SH-SY5Y (cell line): ENCODE data around the gene KCNJ6.

Experiments used
- GATA2 ChIP-seq: IDR thresholded peaks from 2 replicates; pipeline ENCODE4 v1.6.1; 2011; ENCODE audit warnings: mild to moderate bottlenecking, low read depth, low read length
- GATA3 ChIP-seq: IDR thresholded peaks from 2 replicates; pipeline ENCODE4 v1.6.1; 2011; ENCODE audit warnings: low read depth, mild to moderate bottlenecking, low read length, moderate library complexity

Gene KCNJ6

DNA sequence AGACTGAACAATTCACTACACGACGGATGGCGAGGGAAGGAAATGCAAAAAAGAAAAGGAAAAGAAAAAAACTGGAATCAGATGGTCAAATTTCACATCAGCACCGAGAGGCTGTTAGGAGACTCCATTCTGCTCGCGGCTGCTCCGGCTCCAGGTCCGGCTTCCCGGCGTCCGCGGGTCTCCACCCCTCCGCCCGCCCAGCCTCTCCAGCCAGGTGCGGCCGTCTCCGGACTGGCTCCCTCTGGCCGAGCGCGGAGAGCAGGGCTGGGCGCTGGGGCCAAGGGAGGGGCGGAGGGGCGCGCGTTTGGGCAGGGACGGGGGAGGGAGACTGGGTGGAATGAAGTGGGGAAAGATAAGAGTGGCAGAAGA is 332 bp downstream of the KCNJ6 start:
- TF ChIP-seq GATA2 (no peak), GATA3 (no peak)

GRCh38 chr21:37915497-37915911 is 753 bp downstream of the KCNJ6 start:
- TF ChIP-seq GATA3 (no peak), GATA2 (no peak)

DNA sequence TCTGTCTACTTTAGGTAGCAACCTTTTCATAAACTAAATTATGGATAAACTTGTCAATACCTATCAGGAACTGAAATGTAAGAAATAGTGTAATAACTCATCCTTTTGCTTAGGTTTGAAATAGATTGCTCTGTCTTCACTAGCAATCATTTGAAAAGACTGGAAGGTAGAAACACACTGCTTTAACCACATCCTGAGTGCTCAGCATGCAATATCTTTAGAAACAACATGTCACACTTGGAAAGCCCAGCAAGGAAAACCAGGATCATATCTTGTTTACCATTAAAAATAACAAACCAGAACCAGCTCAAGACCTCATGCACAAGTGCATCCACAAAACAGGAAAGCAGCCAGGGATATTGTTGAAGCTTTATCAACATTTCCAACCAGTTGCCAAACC is 3.6 kb downstream of the KCNJ6 start:
- TF ChIP-seq GATA2, result no peak
- no peak for TF ChIP-seq GATA3

GRCh38 chr21:37909936-37910335 is 6.3 kb downstream of the KCNJ6 start:
- TF ChIP-seq GATA2 (no peak), GATA3 (no peak)

DNA sequence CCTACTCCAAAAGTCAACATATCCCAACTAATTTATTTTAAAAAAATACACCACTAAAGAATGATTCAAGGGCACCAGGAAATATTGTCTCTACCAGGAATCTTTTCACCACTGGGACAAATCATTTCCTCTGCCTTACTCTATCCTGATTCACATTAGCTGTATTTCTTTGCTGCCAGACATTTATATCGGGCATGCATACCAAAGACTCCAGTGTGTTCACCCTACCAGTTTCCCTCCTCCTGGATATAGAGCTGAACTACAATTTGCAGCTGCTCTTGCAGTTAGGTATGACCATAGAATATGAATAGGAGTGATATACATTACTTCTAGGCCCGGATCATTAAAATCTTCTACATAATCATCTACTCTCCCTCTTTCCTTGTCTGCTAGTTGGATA is 7.6 kb downstream of the KCNJ6 start:
- TF ChIP-seq GATA3 (no peak), GATA2 (no peak)

DNA sequence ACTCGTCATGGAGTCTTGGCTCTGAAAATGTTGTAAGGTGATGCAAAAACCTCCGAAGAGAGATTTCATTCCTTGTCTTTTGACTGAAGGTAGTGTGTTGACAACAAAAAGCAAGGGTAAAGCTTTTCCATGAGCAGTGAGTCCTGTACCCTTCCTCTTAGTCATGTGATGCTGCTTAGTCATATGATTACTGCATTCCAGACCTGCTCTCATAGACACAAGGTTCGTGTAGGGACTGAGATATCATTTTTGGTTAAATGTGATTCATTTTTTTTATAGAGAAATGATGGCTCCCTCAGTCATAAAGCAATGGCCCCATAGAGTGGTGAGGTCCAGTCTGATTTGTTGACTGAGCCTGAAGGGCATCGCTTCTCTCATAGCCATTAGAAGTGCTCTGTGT is 9.2 kb downstream of the KCNJ6 start:
- no peak for TF ChIP-seq GATA2
- TF ChIP-seq GATA3, result no peak

- no peak for TF ChIP-seq GATA2
- TF ChIP-seq GATA3, result no peak
These were observed 11.0 kb downstream of the KCNJ6 start for GRCh38 chr21:37905291-37905690.

DNA sequence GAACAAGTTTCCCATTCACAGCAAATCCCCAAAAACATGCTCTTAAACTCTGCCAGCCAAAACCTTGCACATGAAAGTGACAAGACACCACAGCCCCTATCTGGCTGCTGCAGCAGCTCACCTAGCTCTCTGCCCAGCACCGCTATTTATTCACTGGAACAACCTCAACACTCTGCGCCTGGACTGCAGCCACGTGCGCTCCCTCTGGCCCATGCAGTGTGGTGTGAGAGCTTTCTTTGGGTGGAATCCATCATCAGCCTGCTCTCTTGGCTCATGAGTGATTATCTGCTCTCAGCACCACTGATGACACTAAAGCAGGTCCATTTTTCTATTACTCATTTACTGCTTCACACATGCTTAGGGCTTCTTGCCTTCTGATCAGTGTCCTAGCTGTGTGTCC is 11.4 kb downstream of the KCNJ6 start:
- TF ChIP-seq GATA3 (no peak), GATA2 (no peak)

- TF ChIP-seq GATA3 (no peak), GATA2 (no peak)
These were observed 12.9 kb downstream of the KCNJ6 start for GRCh38 chr21:37903396-37903795.

GRCh38 chr21:37899146-37899545 is 17.1 kb downstream of the KCNJ6 start:
- TF ChIP-seq GATA2 (no peak), GATA3 (no peak)

DNA sequence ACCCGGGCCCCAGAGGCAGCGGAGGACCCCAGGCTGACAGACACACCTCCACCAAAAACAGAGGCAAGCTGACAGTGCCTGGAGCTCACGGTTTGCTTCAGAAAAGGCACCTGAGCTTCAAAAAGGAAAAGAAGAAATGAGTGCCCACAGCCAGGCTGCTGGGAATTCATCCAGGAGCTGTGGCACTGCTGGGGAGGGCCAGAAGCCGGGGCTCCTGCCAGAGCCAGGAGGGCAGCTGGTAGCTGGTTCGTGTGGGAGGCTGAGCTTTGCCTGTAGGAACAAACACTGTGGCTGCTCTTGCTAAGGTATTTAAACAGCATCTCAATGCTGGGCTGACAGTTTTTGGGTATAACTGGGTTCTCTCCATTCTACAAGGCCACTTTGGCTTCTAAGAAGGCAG is 19.5 kb downstream of the KCNJ6 start:
- no peak for TF ChIP-seq GATA3
- no peak for TF ChIP-seq GATA2

- TF ChIP-seq GATA3 (no peak), GATA2 (no peak)
These were observed 24.3 kb downstream of the KCNJ6 start for GRCh38 chr21:37891972-37892371.

DNA sequence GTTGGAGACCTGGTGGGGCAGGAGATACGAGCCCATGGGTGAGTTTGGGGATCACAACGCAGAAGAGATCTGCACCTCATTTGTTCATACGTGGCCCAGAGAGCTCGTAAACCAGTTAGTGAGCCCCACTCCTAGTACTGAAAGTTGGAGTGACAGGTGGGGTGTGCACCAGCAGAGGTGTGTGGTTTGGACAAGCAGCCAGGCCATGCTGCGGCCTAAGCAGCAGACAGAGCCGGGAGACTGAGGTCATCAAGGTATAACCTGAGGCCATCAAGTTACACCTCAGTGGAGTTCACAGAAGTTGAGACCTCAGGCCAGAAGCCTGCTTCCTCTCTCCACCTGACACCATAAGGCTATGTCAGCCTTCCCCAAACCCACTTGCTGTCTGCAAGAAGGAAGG is 27.6 kb downstream of the KCNJ6 start:
- TF ChIP-seq GATA3, result no peak
- TF ChIP-seq GATA2, result no peak

DNA sequence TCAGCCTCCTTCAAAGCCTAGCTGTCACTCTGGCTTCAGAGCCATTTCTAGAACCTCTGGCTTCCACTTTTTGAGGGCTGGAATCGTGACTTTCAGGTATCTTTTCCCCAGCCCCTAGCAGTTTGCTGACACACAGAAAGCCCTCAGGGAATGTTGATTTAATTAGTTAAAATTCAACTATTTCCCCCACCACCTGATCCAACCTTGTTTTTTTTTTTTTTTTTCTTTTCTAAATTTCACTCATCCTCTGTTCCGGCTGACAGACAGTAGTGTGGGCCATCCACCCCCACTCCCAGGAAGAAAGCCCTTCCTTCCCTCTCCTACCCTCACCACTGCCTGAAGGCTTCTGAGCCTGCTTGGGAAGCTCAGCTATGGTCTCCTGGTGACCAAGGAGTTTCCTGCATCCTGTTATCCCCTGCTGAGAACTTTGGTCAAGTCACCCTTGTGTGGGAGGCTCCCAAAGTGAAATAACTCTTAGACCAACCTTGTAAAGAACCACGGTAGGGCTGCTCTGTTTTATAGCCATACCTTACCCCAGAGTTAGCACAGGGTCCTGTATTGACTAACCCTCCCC is 29.4 kb downstream of the KCNJ6 start:
- TF ChIP-seq GATA3 (no peak), GATA2 (no peak)

DNA sequence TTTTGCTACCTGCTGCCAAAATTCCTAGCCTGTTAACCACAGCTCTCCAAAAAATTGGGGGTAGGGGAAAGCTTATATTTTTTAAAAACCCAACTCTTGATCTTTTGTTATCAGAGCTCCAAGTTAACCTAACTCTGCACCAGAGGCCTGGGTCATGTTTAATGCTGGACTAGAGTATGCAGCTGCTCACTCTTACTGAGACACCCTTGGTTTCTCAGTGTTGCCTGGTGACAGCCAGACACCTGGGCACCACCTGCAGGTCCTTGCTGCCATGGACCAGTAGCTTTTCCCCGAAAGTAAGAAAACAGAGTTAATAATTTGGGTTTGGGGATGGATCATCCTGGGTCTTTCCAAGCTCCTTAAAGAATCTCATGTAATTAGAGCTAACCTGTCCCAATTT is 30.1 kb downstream of the KCNJ6 start:
- no peak for TF ChIP-seq GATA3
- no peak for TF ChIP-seq GATA2
